Stomach (tissue), 4 donors: ENCODE data around the gene ANKRD42.

Source experiments
- EP300 ChIP-seq: sonication (generic); formaldehyde crosslinking; IDR thresholded peaks from one replicate; pipeline ENCODE4 v1.6.1; 2017; ENCODE audit warnings: antibody characterized with exemption
- POLR2A ChIP-seq, 4 donors: fragments of 450-650 bp; IDR thresholded peaks; one replicate each; pipeline ENCODE4 v1.6.1; 2016; ENCODE audit warnings: antibody characterized with exemption in 4 of 4, control low read depth in 2 of 4, mild to moderate bottlenecking in 1 of 4, moderate library complexity in 1 of 4
- POLR2AphosphoS5 ChIP-seq, 3 donors: sonication (generic); formaldehyde crosslinking; IDR thresholded peaks; one replicate each; pipeline ENCODE4 v1.6.1; 2016; ENCODE audit warnings: antibody characterized with exemption in 3 of 3
- TF ChIP-seq, protein P1 (sequence below), 7 experiments: fragments of 450-650 bp in 4 of 7; fragments of 200-600 bp in 3 of 7; sonication (generic) in 3 of 7; IDR thresholded peaks; one replicate each; pipeline ENCODE4 v1.5.1; 2016 to 2019; ENCODE audit warnings: antibody characterized with exemption in 7 of 7, control low read depth in 2 of 7, mild to moderate bottlenecking in 1 of 7

DNA sequence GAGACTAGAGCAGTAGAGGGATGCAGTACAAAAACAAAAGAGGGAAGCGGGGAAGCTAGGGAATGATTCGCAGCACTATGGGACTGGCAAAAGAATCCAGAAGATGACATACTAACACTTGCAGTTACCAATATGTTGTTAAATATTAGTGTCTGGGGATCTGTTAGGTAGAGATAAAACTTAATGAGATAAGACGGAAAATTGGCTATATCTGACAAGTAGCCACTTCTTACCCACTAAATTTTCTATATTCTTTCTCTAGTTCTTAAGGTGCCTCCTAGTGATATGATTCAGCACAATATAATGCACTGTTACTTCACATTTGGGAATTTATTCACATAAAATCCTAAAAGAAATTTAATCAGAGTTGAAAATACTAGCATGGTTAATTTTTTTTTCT is 61.9 kb downstream of the ANKRD42 start:
- TF ChIP-seq, protein P1, sequence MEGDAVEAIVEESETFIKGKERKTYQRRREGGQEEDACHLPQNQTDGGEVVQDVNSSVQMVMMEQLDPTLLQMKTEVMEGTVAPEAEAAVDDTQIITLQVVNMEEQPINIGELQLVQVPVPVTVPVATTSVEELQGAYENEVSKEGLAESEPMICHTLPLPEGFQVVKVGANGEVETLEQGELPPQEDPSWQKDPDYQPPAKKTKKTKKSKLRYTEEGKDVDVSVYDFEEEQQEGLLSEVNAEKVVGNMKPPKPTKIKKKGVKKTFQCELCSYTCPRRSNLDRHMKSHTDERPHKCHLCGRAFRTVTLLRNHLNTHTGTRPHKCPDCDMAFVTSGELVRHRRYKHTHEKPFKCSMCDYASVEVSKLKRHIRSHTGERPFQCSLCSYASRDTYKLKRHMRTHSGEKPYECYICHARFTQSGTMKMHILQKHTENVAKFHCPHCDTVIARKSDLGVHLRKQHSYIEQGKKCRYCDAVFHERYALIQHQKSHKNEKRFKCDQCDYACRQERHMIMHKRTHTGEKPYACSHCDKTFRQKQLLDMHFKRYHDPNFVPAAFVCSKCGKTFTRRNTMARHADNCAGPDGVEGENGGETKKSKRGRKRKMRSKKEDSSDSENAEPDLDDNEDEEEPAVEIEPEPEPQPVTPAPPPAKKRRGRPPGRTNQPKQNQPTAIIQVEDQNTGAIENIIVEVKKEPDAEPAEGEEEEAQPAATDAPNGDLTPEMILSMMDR (IDR thresholded peaks at IDR 0.05) = no peak
- no peak for TF ChIP-seq EP300
- no peak for TF ChIP-seq POLR2A (IDR thresholded peaks at IDR 0.05)
- no peak for TF ChIP-seq POLR2AphosphoS5 (IDR thresholded peaks at IDR 0.05)
